Endometrial microvascular endothelial cells (primary cell): ENCODE results near the gene TBC1D8. TPM values are rescaled to one million over a fixed set of nuclear protein-coding genes. Genes with fewer than 3 reads are reported as not detected.
"Not testable (repeated sequence)": the region's sequence is repeated elsewhere in the genome, so short reads cannot be mapped to it uniquely, and the experiment has no call there.

Experiments used
- in situ Hi-C: cut with HindIII; loops from 2 replicates; pipeline ENCODE4 v1.10.0; 2017; ENCODE audit warnings: low sequenced_read_pairs, low pct_unique_long_range_greater_than_20kb; ENCODE audit errors: inconsistent ontology term
- total RNA-seq: library from RNA; depleted of rRNA; stranded (reverse); fragments of >200 nt; gene quantifications from one replicate; pipeline ENCODE4 v1.2.3, GENCODE V29; 2015; ENCODE audit errors: inconsistent ontology term

TBC1D8 gene
- total RNA-seq, 1 donor from 2014 or later, result 27.2 TPM

DNA sequence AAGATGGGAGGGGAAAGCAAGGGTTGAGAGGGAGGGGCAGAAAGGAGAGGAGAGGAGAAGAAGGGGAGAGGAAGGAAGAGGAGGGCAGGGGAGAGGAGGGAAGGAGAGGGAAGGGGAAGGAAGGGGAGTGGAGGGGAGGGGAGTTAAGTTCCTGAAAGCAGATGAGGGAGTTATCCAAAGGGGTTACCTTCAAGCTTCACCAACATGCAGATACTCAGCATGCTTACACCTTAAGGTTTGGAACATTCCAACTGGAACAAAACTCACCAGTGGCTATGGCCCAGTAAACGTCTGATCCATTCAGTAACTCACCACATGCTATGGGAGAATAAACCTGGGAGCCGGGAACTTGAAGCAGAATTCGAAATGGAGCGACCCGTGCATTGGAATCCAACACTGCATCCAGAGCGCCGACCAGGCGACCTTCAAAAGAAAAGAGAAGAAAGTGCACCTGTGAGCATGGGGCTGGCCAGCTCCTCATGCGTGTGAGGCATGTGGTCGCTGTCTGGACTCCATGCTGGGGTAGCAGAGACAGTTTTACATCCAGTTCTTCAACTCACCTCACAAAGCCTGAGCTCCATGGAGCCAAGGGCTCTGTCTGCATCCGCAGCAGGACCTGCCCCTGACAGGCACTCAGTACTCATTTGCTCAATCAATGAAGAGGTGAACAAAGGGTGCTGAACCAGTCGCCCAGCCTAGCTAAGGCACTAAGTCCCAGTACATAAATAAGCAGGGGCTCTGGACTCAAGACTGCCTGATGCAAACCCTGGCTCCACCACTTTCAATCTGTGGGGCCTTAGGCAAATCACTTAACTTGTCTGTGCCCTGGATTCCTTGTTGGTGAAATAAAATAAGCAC is 61.0 kb downstream of the TBC1D8 start:
- in situ Hi-C loops, result no loop called here

DNA sequence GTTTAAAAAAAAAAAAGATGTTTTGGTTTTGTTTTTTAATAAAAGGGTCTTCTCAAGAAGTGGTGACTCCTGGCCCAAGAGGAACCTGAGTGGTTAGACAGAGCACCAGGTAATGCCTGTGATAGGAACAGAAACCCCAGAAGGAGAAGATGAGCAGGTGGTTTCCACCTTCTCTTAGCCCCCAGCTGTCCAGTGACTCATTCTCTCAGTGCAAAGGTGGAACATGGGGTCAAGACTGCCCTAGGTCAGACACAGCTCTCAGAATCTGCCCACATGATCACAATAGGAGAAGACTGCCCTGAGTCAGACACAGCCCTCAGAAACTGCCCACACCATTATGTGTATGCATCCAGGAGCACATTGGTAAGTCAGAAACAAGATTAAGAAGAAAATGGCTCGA is 61.8 kb downstream of the TBC1D8 start:
- in situ Hi-C loops, result no loop called here

DNA sequence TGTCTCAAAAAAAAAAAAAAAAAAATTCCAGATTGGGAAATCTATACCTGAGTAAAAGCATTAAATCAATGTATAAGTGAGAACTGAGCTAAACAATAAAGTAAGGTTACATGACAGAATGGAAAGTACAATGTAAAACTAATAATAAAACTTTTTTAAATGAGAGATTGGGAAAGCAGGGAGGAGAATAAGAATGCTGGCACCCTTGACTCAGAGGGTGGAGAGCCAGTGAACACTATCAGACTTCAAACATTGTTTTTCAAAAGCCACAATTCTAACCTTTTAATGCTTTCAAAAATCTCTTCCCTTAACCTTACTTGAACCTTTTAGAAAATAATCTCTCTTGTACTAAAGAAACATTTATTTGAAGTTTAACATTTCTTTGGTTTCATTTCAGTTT is 63.5 kb downstream of the TBC1D8 start:
- in situ Hi-C loops, result no loop called here

DNA sequence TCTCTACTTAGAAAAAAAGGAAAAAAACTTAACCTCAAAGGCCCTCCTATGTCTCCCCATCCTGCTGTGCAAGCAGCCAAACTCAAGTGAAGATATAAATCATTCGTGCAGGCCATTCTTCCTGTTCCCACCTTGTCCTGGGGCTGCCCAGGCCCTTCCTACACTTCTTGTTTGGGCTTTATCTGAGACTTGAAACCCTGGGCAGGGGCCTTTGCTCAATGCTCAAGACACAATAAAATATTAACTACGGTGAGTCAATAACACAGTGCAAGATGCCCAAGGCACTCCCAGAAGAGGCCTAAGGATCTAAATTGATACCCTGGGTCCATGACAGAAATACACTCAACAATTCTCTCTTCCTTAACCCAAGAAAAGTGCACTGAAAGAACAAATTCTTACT is 67.6 kb downstream of the TBC1D8 start:
- in situ Hi-C loops, result no loop called here

DNA sequence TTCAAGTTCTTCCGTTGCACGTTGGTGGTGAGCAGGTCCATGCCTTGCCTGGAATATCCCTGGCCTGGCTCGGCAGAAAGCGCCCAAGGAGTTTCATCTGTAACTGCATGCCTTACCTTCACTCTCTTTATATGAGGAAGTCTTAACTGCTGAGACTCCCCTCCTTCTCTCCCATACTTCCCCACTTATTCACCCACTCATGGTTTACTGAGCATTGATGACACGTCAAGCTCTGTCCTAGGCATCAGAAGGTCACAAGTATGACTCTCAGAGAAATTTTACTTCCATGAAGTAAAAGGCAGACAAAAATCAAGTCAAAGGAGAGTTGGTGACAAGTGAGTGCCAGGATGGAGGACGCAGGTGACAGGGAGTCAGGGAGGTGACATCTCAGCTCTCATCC is 68.2 kb downstream of the TBC1D8 start:
- in situ Hi-C loops, result no loop called here

DNA sequence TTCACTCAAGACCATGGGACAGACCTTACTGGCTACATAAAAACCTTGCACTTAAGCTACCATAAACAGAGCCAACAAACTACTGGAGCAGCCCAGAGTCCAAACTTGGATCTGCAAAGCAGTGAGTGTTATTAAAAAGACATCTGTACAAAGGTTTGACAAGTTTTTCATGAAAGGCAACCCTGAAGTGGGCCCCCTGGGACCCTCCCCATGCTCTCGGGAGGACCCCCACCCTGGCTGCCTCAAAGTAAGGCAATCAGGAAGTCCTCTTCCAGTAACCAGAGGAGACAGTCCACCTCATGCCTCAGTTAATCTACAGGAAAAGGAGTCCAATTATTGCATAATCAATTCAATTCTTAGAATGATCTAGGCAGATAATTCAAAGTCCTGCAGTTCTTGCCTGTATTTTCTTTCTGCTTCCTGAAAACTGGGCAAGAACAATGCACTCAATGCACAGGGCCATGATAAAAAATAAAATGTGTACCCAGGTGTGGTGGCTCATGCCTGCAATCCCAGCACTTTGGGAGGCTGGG is 69.7 kb downstream of the TBC1D8 start:
- in situ Hi-C loops, result no loop called here

DNA sequence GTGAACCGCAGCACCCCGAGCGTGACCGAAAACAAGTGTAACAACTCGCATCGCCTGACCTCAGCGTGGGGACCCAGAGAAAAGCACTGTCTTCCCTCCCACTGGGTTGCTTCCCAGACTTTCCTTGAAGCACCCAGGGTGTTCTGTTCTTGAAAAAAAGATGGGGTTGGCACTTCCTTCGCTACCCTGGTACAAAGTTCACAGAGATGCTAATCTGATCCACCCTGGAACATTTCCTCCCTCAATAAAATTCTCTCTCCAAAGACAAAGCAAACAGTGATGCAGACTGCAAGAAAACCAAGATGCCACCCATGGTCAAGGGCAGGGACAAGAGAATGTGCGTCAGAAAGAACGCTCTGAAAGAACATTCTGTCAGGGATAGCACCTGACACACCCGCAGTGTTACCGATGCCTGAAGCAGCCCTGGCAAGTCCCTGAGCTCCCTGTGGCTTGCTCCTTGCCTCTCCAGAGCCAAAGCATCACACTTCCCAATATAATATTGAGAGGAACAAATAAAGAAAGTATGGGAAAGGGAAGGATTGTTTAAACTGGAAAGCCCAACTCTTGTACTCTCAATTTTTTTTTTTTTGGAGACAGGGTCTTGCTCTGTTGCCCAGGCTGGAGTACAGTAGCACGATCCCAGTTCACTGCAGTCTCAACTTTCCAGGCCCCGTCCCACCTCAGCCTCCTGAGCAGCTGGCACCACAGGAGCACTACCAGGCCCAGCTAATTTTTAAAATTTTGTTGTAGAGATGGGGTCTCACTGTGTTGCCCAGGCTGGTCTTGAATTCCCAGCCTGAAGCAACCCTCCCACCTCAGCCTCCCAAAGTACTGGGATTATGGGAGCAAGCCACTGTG is 70.7 kb downstream of the TBC1D8 start:
- in situ Hi-C loops, result no loop called here

DNA sequence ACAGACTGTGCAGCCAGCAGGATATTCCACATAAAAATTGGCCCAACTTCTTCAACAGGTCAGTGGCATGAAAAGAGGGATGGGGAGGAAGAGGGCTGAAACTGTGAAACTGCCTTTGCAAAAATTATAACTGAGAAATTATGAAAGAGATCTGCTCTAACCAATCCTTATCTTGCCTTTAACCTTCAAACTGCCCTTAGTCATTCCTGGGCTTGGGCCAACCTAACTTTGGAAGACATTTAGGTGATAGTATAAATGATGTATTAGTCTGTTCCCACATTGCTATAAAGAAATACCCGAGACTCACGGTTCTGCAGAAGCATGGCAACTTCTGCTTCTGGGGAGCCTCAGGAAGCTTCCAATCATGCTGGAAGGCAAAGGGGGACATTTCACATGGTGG is 74.6 kb downstream of the TBC1D8 start:
- in situ Hi-C loops, result no loop called here

DNA sequence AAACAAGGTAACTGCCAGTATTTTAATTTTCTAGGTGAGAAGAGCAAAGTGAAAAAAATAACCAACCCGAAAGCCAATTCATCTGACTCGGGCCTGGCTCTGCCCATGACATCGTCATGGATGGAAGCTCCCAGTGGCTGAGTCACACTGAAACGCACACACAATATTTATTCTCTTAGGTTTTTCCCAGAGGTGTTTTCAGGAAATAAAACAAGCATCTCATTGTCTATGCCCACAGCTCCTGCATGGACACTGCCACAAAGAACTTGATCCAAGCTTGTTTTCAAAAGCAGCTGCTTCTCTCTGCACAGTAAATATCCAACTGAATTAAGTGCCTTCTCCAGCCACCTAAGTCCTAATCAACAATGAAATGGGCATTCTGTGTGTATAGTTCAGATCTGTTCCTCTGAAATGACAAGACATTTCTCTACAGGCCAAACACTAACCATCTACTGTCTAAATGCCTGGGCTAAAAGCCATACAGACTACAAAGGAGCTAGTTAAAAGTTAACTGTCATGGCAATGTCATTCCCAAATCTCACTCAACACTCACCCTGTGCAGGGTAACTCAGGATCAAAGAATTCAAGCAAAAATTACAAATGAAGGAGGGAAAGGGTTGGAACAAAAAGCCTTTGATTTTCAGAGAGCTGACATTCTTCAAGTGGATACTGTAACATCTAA is 86.2 kb downstream of the TBC1D8 start:
- in situ Hi-C loops, result no loop called here

DNA sequence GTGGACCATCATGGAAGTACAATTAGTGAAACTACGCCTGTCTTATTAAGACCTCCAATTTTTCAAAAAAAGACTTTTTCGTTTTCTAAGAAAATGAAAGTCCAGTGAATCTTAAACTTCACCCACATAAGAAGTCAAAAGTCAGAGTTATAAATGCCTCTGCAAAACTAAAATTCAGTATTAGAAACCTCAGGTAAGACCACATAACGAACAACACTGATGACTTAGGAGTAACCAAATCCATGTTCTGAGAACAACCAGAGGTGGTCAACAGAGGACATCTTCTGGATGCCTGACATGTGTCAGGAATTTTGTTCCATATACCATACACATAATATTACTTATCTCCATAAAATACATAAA is 86.7 kb downstream of the TBC1D8 start:
- in situ Hi-C loops, result no loop called here

DNA sequence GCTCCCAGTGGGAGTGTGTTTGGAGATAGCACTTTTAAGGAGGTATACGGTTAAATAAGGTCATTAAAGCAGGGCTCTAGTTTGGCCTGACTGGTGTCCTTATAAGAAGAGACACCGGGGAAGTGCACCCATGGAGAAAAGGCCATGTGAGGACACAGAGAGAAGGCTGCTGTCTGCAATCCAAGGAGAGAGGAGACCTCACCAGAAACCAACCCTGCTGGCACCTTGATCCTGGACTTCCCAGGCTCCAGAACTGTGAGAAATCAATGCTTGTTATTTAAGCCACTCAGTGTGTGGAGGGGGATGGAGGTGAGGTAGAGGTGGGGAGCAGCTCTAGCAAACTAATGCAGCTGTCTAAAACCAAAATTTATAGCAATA is 87.1 kb downstream of the TBC1D8 start:
- in situ Hi-C loops, result no loop called here

DNA sequence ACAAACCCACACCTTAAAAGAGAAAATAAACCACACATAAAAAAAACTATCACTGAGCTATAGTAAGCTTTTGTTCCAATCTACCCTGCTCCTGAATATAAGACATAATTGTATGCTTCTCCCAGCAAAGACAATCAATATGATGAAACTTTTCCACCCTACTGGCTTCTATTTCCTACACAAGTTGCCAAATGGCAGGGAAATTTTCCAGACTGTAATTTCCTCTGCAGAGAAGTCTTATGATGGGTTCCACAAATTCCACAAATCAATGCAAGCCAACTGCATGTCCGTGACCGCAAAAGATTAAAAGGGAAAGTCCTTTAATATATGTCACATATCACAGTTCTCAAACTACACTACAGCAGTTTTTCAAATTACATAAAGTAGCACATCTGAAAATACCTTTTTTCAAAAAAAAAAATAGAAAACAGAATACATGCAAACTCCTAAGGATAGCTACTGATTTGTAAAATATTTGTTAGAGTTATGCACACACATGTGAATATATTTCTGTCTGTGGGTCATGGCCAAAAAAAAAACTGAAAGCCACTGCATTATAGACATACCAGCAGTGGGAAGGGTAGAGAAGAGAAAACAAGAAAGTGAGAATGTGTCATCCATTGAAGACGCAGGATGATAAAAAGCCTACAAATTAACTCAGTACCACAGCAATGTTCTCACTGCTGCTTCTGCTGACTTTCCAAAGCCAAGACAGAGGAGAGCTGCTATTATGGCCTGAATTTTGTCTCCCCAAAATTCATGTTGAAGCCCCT is 87.6 kb downstream of the TBC1D8 start:
- in situ Hi-C loops, result no loop called here

DNA sequence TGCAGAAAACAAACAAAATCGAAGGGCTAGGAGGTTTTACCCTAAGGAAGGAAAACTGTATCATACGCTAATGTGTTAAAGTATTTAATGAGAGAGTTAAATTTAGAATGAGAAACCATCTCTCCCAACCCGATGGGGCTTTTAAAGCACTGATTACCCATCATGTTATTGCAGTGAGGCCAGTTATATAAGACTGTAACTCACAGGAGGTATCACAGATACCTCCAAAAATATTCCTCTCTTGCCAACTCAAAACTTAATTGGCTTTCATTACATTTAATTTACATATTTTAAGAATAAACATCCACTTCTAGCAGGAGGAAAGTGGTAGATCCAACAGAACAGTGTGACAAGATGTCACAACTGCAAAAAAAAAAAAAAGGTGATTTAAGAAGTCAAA is 92.8 kb downstream of the TBC1D8 start:
- in situ Hi-C loops, result no loop called here

DNA sequence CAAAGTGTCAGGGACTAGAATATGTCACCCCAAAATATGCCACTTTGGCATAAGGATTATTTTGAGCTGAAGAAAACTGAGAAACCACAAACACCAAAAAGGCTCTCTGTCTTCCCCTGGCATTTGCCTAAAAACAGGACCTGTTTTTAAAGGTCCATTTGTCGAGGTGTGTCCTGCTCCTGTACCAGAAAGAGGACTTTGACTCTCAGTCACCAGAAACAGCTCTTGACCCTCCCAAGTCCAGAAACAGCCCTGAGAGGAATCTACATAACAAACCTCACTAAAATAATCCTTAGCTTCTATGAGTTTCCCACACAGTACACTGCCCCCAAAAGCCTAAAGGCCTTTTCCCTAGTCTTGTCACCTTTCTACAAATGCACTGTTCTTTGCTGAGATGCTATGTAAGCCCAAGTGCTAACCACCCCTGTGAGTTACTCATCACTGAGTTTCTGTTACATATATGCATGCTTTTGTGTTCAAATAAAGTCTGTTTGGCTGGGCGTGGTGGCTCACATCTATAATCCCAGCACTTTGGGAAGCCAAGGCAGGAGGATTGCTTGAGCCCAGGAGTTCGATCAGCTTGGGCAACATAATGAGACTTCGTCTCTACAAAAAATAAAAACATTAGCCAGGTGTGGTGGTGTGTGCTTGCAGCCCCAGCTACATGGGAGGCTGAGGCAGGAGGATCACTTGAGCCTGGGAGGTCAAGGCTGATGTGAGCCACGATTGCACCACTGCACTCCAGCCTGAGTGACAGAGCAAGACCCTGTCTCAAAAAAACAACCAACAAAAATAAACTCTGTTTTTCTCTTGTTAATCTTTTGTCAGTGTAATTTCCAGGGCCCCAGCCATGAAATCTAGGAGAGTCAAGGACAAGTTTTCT is 93.9 kb downstream of the TBC1D8 start:
- in situ Hi-C loops, result no loop called here

DNA sequence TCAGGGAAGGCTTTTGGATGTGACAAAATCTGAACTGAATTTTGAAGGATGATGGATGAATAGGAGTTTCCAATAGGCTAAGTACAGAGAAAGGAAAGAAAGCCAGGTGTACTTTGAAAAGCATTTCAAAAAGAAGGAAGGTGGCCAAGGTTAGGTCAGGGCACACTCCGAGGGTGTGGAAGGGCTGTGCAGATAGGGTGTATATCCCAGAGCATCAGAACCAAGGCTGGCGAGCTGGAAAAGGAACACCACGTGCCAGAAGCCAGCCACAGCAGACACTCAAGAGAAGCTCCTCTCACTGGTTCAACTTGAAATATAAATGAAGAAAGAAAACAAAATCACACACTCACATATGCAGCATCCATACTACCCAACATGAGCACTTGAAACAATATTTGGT is 98.1 kb downstream of the TBC1D8 start:
- in situ Hi-C loops, result no loop called here

DNA sequence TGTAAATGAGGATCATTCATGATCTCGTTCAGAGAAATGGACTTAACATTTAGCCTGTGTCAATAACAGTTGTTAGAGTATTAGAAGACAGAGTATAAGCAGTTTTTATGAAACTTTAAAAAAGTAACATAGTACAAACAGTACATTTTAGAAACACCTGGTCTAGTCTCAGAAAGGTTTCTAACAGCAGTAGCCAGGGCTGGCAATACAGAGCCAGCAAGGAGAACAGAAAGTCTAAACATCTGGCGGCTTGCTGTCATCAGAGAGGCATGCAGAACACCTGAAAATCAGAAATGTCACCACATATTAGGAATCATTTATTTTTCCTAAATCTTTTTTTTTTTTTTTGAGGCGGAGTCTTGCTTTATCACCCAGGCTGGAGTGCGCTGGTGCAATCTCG is 99.0 kb downstream of the TBC1D8 start:
- in situ Hi-C loops, result no loop called here

DNA sequence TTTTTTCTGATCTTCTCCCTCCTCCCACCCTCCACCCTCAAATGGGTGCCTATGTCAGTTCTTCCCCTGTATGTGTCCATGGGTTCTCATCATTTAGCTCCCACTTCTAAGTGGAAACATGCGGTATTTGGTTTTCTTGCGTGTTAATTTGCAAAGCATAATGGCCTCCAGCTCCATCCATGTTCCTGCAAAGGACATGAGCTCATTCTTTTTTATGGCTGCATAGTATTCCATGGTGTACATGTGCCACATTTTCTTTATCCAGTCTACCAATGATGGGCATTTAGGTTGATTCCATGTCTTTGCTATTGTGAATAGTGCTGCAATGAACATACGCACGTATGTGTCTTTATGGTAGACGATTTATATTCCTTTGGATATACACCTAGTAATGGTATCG is 100.3 kb downstream of the TBC1D8 start:
- in situ Hi-C loops, result not testable (repeated sequence)

DNA sequence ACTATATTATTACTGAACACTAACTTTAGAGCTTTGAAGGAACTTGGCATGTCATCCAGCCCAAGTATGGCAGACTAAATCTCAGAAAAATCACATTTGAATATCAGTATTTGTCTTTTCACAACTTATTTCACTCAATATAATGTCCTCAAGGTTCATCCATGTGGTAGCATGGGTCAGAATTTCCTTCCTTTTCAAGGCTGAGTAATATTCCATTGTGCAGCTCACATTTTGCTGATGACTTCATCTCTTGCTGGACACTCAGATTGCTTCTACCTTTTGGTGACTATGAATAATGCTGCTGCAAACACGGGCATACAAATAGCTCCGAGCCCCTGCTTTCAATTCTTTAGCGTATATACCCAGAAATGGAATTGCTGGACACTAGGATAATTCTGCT is 102.4 kb downstream of the TBC1D8 start:
- in situ Hi-C loops, result no loop called here
